Gastroesophageal sphincter (tissue), 4 donors: Measurements from ENCODE around the gene PTPRN2. TPM values are rescaled to one million over a fixed set of nuclear protein-coding genes. Genes with fewer than 3 reads are reported as not detected.

Source experiments
- ATAC-seq: fragments of 150-250 bp; one replicate; pipeline ENCODE4 v1.9.1; 2016; ENCODE audit warnings: mild to moderate bottlenecking, moderate library complexity
- H3K27ac ChIP-seq, 4 donors: fragments of 200-600 bp; sonication (generic) in 3 of 4; 1 replicate in 3 of 4; 2 replicates in 1 of 4; pipeline ENCODE4 v1.5.1; 2016 to 2019
- H3K27me3 ChIP-seq: fragments of 200-600 bp; sonication (generic); one replicate; pipeline ENCODE4 v1.5.1; 2019
- H3K36me3 ChIP-seq, 2 donors: fragments of 200-600 bp; sonication (generic); one replicate each; pipeline ENCODE4 v1.5.1; 2019; ENCODE audit warnings: control low read depth in 1 of 2
- H3K4me1 ChIP-seq, 3 donors: fragments of 200-600 bp; sonication (generic); 1 replicate in 2 of 3; 2 replicates in 1 of 3; pipeline ENCODE4 v1.5.1; 2016 to 2019; ENCODE audit warnings: control low read depth in 2 of 3
- H3K4me3 ChIP-seq, 2 donors: fragments of 200-600 bp; sonication (generic); one replicate each; pipeline ENCODE4 v1.5.1; 2019; ENCODE audit warnings: mild to moderate bottlenecking in 1 of 2, moderate library complexity in 1 of 2
- H3K9me3 ChIP-seq, 3 donors: fragments of 200-600 bp; sonication (generic); one replicate each; pipeline ENCODE4 v1.5.1; 2017 to 2019; ENCODE audit warnings: control low read depth in 2 of 3
- EP300 ChIP-seq: sonication (generic); formaldehyde crosslinking; IDR thresholded peaks from one replicate; pipeline ENCODE4 v1.6.1; 2017; ENCODE audit warnings: antibody characterized with exemption, mild to moderate bottlenecking
- POLR2A ChIP-seq, 2 donors: fragments of 450-650 bp; IDR thresholded peaks; one replicate each; pipeline ENCODE4 v1.6.1; 2017; ENCODE audit warnings: antibody characterized with exemption in 2 of 2, mild to moderate bottlenecking in 2 of 2, moderate library complexity in 1 of 2
- POLR2AphosphoS5 ChIP-seq: sonication (generic); formaldehyde crosslinking; IDR thresholded peaks from one replicate; pipeline ENCODE4 v1.6.1; 2017; ENCODE audit warnings: antibody characterized with exemption
- WGBS, 2 donors: methylation state at CpG; one replicate each; pipeline ENCODE4 v1.1.5; 2018; ENCODE audit warnings: low coverage in 1 of 2; 5-methylcytosine and 5-hydroxymethylcytosine counted together
- total RNA-seq, 4 donors: library from RNA; depleted of rRNA; stranded (reverse); fragments of >200 nt; gene quantifications; one replicate each; pipeline ENCODE4 v1.1.0, GENCODE V29; 2016
- TF ChIP-seq, protein P1 (sequence below), 4 experiments: fragments of 200-600 bp in 2 of 4; fragments of 450-650 bp in 2 of 4; sonication (generic) in 1 of 4; IDR thresholded peaks; one replicate each; pipeline ENCODE4 v1.5.1; 2017 to 2019; ENCODE audit warnings: antibody characterized with exemption in 4 of 4, mild to moderate bottlenecking in 2 of 4, moderate library complexity in 2 of 4

PTPRN2 gene
- total RNA-seq, 4 donors from 2014 or later = 1.7 to 4.7 (median 3.3) TPM

DNA sequence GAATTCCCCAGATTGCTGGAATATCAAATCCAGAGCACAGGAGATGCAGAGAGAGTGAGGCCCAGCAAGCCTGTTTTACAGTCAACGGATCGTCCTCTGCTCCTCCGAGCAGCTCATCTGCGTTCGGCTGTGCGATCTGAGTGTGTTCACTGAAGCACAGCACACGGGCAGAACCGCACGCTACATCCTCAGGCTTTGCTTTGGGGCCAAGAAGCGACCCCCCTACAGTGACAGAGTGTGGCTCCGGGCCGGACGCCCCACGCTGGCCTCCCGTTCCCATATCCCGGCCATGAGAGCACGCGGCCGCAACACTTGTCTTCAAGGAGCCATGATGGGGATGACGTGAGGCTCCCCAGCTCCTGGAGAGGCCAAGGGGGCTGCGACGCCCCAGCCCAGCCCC is 819.4 kb downstream of the PTPRN2 start:
- no peak for TF ChIP-seq POLR2A (IDR thresholded peaks at IDR 0.05)
- no peak for TF ChIP-seq POLR2AphosphoS5
- TF ChIP-seq, protein P1, sequence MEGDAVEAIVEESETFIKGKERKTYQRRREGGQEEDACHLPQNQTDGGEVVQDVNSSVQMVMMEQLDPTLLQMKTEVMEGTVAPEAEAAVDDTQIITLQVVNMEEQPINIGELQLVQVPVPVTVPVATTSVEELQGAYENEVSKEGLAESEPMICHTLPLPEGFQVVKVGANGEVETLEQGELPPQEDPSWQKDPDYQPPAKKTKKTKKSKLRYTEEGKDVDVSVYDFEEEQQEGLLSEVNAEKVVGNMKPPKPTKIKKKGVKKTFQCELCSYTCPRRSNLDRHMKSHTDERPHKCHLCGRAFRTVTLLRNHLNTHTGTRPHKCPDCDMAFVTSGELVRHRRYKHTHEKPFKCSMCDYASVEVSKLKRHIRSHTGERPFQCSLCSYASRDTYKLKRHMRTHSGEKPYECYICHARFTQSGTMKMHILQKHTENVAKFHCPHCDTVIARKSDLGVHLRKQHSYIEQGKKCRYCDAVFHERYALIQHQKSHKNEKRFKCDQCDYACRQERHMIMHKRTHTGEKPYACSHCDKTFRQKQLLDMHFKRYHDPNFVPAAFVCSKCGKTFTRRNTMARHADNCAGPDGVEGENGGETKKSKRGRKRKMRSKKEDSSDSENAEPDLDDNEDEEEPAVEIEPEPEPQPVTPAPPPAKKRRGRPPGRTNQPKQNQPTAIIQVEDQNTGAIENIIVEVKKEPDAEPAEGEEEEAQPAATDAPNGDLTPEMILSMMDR (IDR thresholded peaks at IDR 0.05) = no peak
- WGBS, 2 donors = 69 to 74% methylated on average over 6 to 13 of the region's 22 CpGs
- ATAC-seq = no peak
- no peak overlapping the region for H3K4me3 ChIP-seq
- no peaks in the 10 kb centered on the region for H3K4me1 ChIP-seq
- no peak overlapping the region for H3K27ac ChIP-seq
- peaks cover 0 to 23% (median 0%) of the 10 kb centered on the region in 3 donors for H3K9me3 ChIP-seq
- H3K27me3 ChIP-seq = peaks cover 38% of the 10 kb centered on the region
- no peaks in the 10 kb centered on the region for H3K36me3 ChIP-seq

DNA sequence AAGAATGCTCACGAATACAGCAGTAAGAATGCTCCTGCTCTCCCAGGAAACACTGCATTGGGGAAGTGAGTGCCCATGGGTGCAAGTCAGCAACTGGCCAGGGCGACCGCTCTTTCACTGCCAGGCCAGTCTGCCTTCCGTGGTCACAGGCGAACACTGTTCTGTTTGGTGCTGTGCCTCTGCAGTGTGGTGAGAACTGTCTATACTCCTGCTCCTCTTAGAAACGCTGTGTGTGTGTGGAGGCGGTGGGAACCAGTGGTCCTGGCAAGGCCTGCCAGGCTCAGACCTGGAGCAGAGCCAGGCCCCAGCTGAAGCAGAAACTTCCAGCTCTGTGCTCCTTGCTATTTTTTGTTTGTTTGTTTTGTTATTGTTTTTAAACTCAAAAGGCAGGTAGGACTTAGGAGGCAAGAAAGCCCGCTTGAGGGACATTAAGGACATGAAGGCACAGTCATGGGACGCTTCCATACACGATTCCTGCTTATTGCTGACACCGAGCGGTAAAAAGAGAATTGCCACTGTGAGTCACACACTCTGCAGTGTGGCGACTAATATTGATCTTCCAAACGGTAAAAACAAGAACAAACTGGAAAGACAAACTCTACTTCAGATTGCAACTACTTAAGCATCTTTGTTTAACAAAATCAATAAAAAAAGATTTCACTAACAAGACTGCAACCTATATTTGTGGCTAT is 820.0 kb downstream of the PTPRN2 start:
- Histone ChIP-seq H3K36me3 (no peaks in the 10 kb centered on the region), H3K4me1 (no peaks in the 10 kb centered on the region), H3K27ac (no peak overlapping the region), H3K9me3 (peaks cover 0 to 28% (median 0%) of the 10 kb centered on the region in 3 donors), H3K4me3 (no peak overlapping the region), H3K27me3 (peaks cover 38% of the 10 kb centered on the region)
- WGBS, 2 donors = 67 to 79% methylated on average over 1 to 7 of the region's 14 CpGs
- ATAC-seq = no peak
- TF ChIP-seq POLR2AphosphoS5 (no peak), POLR2A (IDR thresholded peaks at IDR 0.05) (no peak), EP300 (no peak)
- TF ChIP-seq, protein P1 (IDR thresholded peaks at IDR 0.05) = no peak

DNA sequence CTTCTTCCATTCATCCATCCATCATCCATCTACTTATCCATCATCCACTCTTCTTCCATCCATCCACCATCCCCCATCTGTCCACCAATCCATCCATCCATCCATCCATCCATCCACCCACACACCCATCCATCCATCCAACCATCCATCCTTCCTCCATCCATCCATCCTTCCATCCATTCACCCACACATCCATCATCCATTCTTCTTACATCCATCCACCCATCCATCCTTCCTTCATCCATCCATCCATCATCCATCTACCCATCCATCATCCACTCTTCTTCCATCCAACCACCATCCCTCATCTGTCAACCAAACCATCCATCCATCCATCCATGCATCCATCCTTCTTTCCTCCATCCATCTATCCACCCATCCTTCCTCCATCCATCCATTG is 821.5 kb downstream of the PTPRN2 start:
- H3K36me3 ChIP-seq = no peaks in the 10 kb centered on the region
- H3K27me3 ChIP-seq = peaks cover 33% of the 10 kb centered on the region
- ATAC-seq = no peak
- H3K27ac ChIP-seq = no peak overlapping the region
- H3K4me3 ChIP-seq = no peak overlapping the region
- no peak for TF ChIP-seq POLR2AphosphoS5
- TF ChIP-seq EP300 = no peak
- TF ChIP-seq POLR2A (IDR thresholded peaks at IDR 0.05) = no peak
- H3K4me1 ChIP-seq = no peaks in the 10 kb centered on the region
- peaks cover 0 to 27% (median 0%) of the 10 kb centered on the region in 3 donors for H3K9me3 ChIP-seq

DNA sequence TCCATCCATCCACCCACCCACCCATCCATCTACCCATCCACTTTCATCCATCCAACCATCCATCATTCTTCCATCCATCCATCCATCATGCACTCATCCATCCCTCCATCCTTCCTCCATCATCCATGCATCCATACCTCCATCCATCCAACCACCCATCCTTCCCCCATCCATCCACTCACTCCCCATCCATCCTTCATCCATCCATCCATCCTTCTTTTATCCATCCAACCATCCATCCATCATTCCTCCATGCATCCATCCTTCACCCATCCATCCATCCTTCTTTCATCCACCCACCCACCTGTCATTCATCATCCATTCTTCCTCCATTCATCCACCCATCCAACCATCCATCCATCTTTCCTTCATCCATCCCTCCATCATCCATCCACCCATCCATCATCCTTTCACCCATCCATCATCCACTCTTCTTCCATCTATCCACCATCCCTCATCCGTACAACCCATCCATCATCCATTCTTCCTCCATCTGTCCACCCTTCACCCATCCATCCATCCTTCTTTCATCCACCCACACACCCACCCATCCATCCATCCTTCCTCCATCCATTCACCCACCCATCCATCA is 822.6 kb downstream of the PTPRN2 start:
- H3K36me3 ChIP-seq = no peaks in the 10 kb centered on the region
- H3K27ac ChIP-seq = no peak overlapping the region
- H3K27me3 ChIP-seq = peaks cover 31% of the 10 kb centered on the region
- H3K4me3 ChIP-seq = no peak overlapping the region
- peaks cover 0 to 20% (median 0%) of the 10 kb centered on the region in 3 donors for H3K9me3 ChIP-seq
- 95 to 100% methylated on average over 1 of the region's 1 CpG for WGBS, 2 donors
- no peaks in the 10 kb centered on the region for H3K4me1 ChIP-seq
- TF ChIP-seq EP300 (no peak), POLR2AphosphoS5 (no peak), POLR2A (IDR thresholded peaks at IDR 0.05) (no peak)
- TF ChIP-seq, protein P1 (IDR thresholded peaks at IDR 0.05) = no peak
- no peak for ATAC-seq

DNA sequence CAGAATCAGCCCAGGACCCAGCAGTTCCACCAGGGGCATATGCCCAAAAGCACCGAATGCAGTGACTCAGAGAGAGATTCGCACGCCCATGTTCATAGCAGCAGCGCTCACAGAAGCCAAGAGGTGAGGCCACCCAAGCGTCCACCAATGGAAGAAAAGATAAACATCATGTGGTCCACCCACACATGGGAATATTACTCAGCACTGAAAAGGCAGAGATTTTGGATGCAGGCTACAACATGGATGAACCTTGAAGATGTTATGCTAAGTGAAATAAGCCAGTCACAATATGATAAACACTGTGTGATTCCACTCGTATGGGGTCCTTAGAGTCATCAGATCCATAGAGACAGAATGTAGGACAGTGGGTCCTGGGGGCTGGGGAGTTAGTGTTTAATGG is 823.4 kb downstream of the PTPRN2 start:
- H3K4me1 ChIP-seq = no peaks in the 10 kb centered on the region
- TF ChIP-seq POLR2A (IDR thresholded peaks at IDR 0.05) = no peak
- H3K27me3 ChIP-seq = peaks cover 27% of the 10 kb centered on the region
- H3K36me3 ChIP-seq = no peaks in the 10 kb centered on the region
- H3K9me3 ChIP-seq = peaks cover 0 to 20% (median 0%) of the 10 kb centered on the region in 3 donors
- 47 to 80% methylated on average over 1 to 5 of the region's 6 CpGs for WGBS, 2 donors
- no peak overlapping the region for H3K27ac ChIP-seq
- no peak for ATAC-seq
- no peak overlapping the region for H3K4me3 ChIP-seq
